Mesenchymal stem cell (in vitro differentiated cells and primary cell): Measurements from ENCODE around the gene PGR.

Experiments used
- DNase-seq: peaks from one replicate; pipeline ENCODE4 v3.0.0-alpha.2; 2013
- H2AFZ ChIP-seq: one replicate; pipeline ENCODE4 v1.6.1; 2013; ENCODE audit warnings: low read depth, mild to moderate bottlenecking, control low read depth, inconsistent platforms, low read length, moderate library complexity
- H2AK5ac ChIP-seq: 2 replicates; pipeline ENCODE4 v1.6.1; 2013; ENCODE audit warnings: low read length, moderate library complexity, mild to moderate bottlenecking, inconsistent platforms; ENCODE audit not compliant: severe bottlenecking
- H2BK120ac ChIP-seq: one replicate; pipeline ENCODE4 v1.6.1; 2013; ENCODE audit warnings: low read depth, mild to moderate bottlenecking, inconsistent platforms, low read length, moderate library complexity
- H2BK12ac ChIP-seq, 2 experiments: one replicate each; pipeline ENCODE4 v1.6.1; 2013; ENCODE audit warnings: inconsistent platforms in 2 of 2, low read length in 2 of 2, mild to moderate bottlenecking in 2 of 2, moderate library complexity in 2 of 2, control low read depth in 1 of 2
- H2BK15ac ChIP-seq: one replicate; pipeline ENCODE4 v1.6.1; 2013; ENCODE audit warnings: mild to moderate bottlenecking, low read depth, inconsistent platforms; ENCODE audit not compliant: poor library complexity, severe bottlenecking
- H2BK5ac ChIP-seq: 2 replicates; pipeline ENCODE4 v1.6.1; 2013; ENCODE audit warnings: low read depth, mild to moderate bottlenecking, low read length, control low read depth, inconsistent platforms; ENCODE audit not compliant: poor library complexity, severe bottlenecking
- H3K14ac ChIP-seq, 2 experiments: one replicate each; pipeline ENCODE4 v1.6.1; 2013; ENCODE audit warnings: inconsistent platforms in 2 of 2, low read length in 2 of 2, control low read depth in 1 of 2, mild to moderate bottlenecking in 1 of 2, moderate library complexity in 1 of 2
- H3K18ac ChIP-seq, 2 experiments: one replicate each; pipeline ENCODE4 v1.6.1; 2013; ENCODE audit warnings: inconsistent platforms in 2 of 2, low read length in 2 of 2, control low read depth in 1 of 2, low read depth in 1 of 2, mild to moderate bottlenecking in 1 of 2
- H3K23ac ChIP-seq, 2 experiments: one replicate each; pipeline ENCODE4 v1.6.1; 2013; ENCODE audit warnings: inconsistent platforms in 2 of 2, low read length in 2 of 2, mild to moderate bottlenecking in 2 of 2, moderate library complexity in 2 of 2, control low read depth in 1 of 2
- H3K27ac ChIP-seq: 2 replicates; pipeline ENCODE4 v1.5.1; 2013; ENCODE audit warnings: mild to moderate bottlenecking, moderate library complexity, low read length, control low read depth, inconsistent platforms; ENCODE audit not compliant: poor library complexity, severe bottlenecking
- H3K27me3 ChIP-seq, 2 experiments: 2 replicates each; pipeline versions ENCODE4 v1.6.1 to v1.7.0; 2013; ENCODE audit warnings: low read length in 2 of 2, mild to moderate bottlenecking in 2 of 2, moderate library complexity in 2 of 2, control low read depth in 1 of 2, inconsistent platforms in 1 of 2; ENCODE audit not compliant: control insufficient read depth in 1 of 2, insufficient read depth in 1 of 2
- H3K36me3 ChIP-seq, 2 experiments: 2 replicates each; pipeline versions ENCODE4 v1.6.1 to v1.7.0; 2013; ENCODE audit warnings: low read length in 2 of 2, control low read depth in 1 of 2, inconsistent platforms in 1 of 2, low read depth in 1 of 2, mild to moderate bottlenecking in 1 of 2; ENCODE audit not compliant: insufficient read depth in 2 of 2, control insufficient read depth in 1 of 2
- H3K4ac ChIP-seq, 2 experiments: one replicate each; pipeline ENCODE4 v1.6.1; 2013; ENCODE audit warnings: inconsistent platforms in 2 of 2, low read length in 2 of 2, mild to moderate bottlenecking in 2 of 2, moderate library complexity in 2 of 2, control low read depth in 1 of 2, low read depth in 1 of 2
- H3K4me1 ChIP-seq: 2 replicates; pipeline ENCODE4 v1.6.1; 2013; ENCODE audit warnings: low read depth, low read length, control low read depth; ENCODE audit not compliant: control insufficient read depth, insufficient read depth
- H3K4me2 ChIP-seq: 2 replicates; pipeline ENCODE4 v1.6.1; 2013; ENCODE audit warnings: low read length, mild to moderate bottlenecking, inconsistent platforms; ENCODE audit not compliant: poor library complexity, severe bottlenecking
- H3K4me3 ChIP-seq, 2 experiments: 2 replicates each; pipeline versions ENCODE4 v1.5.1 to v1.7.0; 2013; ENCODE audit warnings: low read length in 2 of 2, mild to moderate bottlenecking in 2 of 2, control low read depth in 1 of 2, low read depth in 1 of 2; ENCODE audit not compliant: insufficient read depth in 1 of 2
- H3K79me1 ChIP-seq: replicated peaks from 2 replicates; pipeline ENCODE4 v1.6.1; 2013; ENCODE audit warnings: mild to moderate bottlenecking, control low read depth, low read length, inconsistent platforms; ENCODE audit not compliant: poor library complexity, severe bottlenecking
- H3K9ac ChIP-seq: 2 replicates; pipeline ENCODE4 v1.7.0; 2013; ENCODE audit warnings: mild to moderate bottlenecking, low read length, moderate library complexity
- H3K9me3 ChIP-seq: 2 replicates; pipeline ENCODE4 v1.7.0; 2013; ENCODE audit warnings: mild to moderate bottlenecking, low read length; ENCODE audit not compliant: control insufficient read depth
- H4K8ac ChIP-seq: one replicate; pipeline ENCODE4 v1.6.1; 2013; ENCODE audit warnings: inconsistent platforms, mild to moderate bottlenecking, low read length, moderate library complexity
- H4K91ac ChIP-seq: one replicate; pipeline ENCODE4 v1.6.1; 2013; ENCODE audit warnings: mild to moderate bottlenecking, low read length, inconsistent platforms
- WGBS: methylation state at CpG from one replicate; pipeline ENCODE4 v1.1.7; 2013; ENCODE audit warnings: mixed read lengths; 5-methylcytosine and 5-hydroxymethylcytosine counted together

PGR gene

GRCh38 chr11:100984668-100985067 is 144.9 kb downstream of the PGR start:
- Histone ChIP-seq H2AFZ (no peak overlapping the region), H3K4ac (no peak overlapping the region), H3K4me3 (no peak overlapping the region), H4K91ac (no peak overlapping the region), H2AK5ac (no peak overlapping the region), H2BK15ac (no peak overlapping the region), H3K9ac (no peak overlapping the region), H3K18ac (no peak overlapping the region), H2BK5ac (no peak overlapping the region), H3K9me3 (no peaks in the 10 kb centered on the region), H3K23ac (no peak overlapping the region), H3K4me2 (no peak overlapping the region), H3K79me1 (peaks cover 6% of the 10 kb centered on the region), H3K27ac (no peak overlapping the region), H3K27me3 (no peaks in the 10 kb centered on the region), H3K36me3 (peaks cover 0 to 10% of the 10 kb centered on the region in 2 experiments), H2BK120ac (no peak overlapping the region), H4K8ac (no peak overlapping the region), H2BK12ac (no peak overlapping the region), H3K4me1 (no peaks in the 10 kb centered on the region), H3K14ac (no peak overlapping the region)
- WGBS = 100% methylated on average over 3 of the region's 3 CpGs
- no peak for DNase-seq

GRCh38 chr11:100981196-100981824 is 148.3 kb downstream of the PGR start:
- Histone ChIP-seq H2AFZ (no peak overlapping the region), H2BK15ac (no peak overlapping the region), H3K36me3 (peaks cover 9 to 17% of the 10 kb centered on the region in 2 experiments), H2BK12ac (no peak overlapping the region), H4K91ac (no peak overlapping the region), H3K9me3 (no peaks in the 10 kb centered on the region), H2AK5ac (no peak overlapping the region), H3K4me1 (no peaks in the 10 kb centered on the region), H3K18ac (no peak overlapping the region), H3K9ac (no peak overlapping the region), H3K4ac (no peak overlapping the region), H3K27ac (no peak overlapping the region), H3K14ac (no peak overlapping the region), H2BK120ac (no peak overlapping the region), H3K27me3 (no peaks in the 10 kb centered on the region), H4K8ac (no peak overlapping the region), H3K23ac (no peak overlapping the region), H3K4me2 (no peak overlapping the region), H3K79me1 (peaks cover 6% of the 10 kb centered on the region), H3K4me3 (no peak overlapping the region), H2BK5ac (no peak overlapping the region)
- 97% methylated on average over 1 of the region's 1 CpG for WGBS
- no peak for DNase-seq

GRCh38 chr11:100980156-100980555 is 149.5 kb downstream of the PGR start:
- Histone ChIP-seq H3K18ac (no peak overlapping the region), H3K4me2 (no peak overlapping the region), H3K36me3 (peaks cover 8 to 25% of the 10 kb centered on the region in 2 experiments), H2BK5ac (no peak overlapping the region), H3K23ac (no peak overlapping the region), H3K14ac (no peak overlapping the region), H3K9me3 (no peaks in the 10 kb centered on the region), H3K4me1 (no peaks in the 10 kb centered on the region), H3K9ac (no peak overlapping the region), H3K27me3 (no peaks in the 10 kb centered on the region), H3K4ac (no peak overlapping the region), H4K91ac (no peak overlapping the region), H2AK5ac (no peak overlapping the region), H3K4me3 (no peak overlapping the region), H2BK120ac (no peak overlapping the region), H3K27ac (no peak overlapping the region), H2BK15ac (no peak overlapping the region), H2AFZ (no peak overlapping the region), H3K79me1 (no peaks in the 10 kb centered on the region), H4K8ac (no peak overlapping the region), H2BK12ac (no peak overlapping the region)
- no CpG with 5 or more reads among the region's 3 CpGs for WGBS
- DNase-seq = no peak
